ENCODE results near the gene ACP4. TPM values are rescaled to one million over a fixed set of nuclear protein-coding genes. Genes with fewer than 3 reads are reported as not detected.

ACP4 gene

GRCh38 chr19:50842130-50842529, 51.9 kb downstream of the ACP4 start:
- Histone ChIP-seq H3K27me3 (ENCODE audit: control insufficient read depth, insufficient read depth, low read length) (no peaks in the 10 kb centered on the region), H3K4me2 (ENCODE audit: low read length) (no peak overlapping the region), H3K4me3 (ENCODE audit: low read length) (no peak overlapping the region), H3K9ac (ENCODE audit: low read depth, low read length) (no peak overlapping the region), H3K4me1 (ENCODE audit: control insufficient read depth, insufficient read depth, low read length) (no peaks in the 10 kb centered on the region), H3K9me3 (replicated peaks; ENCODE audit: low read length) (no peaks in the 10 kb centered on the region), H3K36me3 (ENCODE audit: insufficient read depth, low read length) (no peaks in the 10 kb centered on the region)

- H3K36me3 ChIP-seq (ENCODE audit: insufficient read depth, low read length), result no peaks in the 10 kb centered on the region
- H3K9me3 ChIP-seq (replicated peaks; ENCODE audit: low read length), result no peaks in the 10 kb centered on the region
- H3K27me3 ChIP-seq (ENCODE audit: control insufficient read depth, insufficient read depth, low read length), result no peaks in the 10 kb centered on the region
- H3K9ac ChIP-seq (ENCODE audit: low read depth, low read length), result no peak overlapping the region
- no peaks in the 10 kb centered on the region for H3K4me1 ChIP-seq (ENCODE audit: control insufficient read depth, insufficient read depth, low read length)
- no peak overlapping the region for H3K4me2 ChIP-seq (ENCODE audit: low read length)
- no peak overlapping the region for H3K4me3 ChIP-seq (ENCODE audit: low read length)
These were observed 53.0 kb downstream of the ACP4 start for GRCh38 chr19:50843205-50843604.

- no peak overlapping the region for H3K9ac ChIP-seq (ENCODE audit: low read depth, low read length)
- H3K4me2 ChIP-seq (ENCODE audit: low read length), result no peak overlapping the region
- H3K27me3 ChIP-seq (ENCODE audit: control insufficient read depth, insufficient read depth, low read length), result no peaks in the 10 kb centered on the region
- H3K4me3 ChIP-seq (ENCODE audit: low read length), result no peak overlapping the region
- H3K36me3 ChIP-seq (ENCODE audit: insufficient read depth, low read length), result no peaks in the 10 kb centered on the region
- no peaks in the 10 kb centered on the region for H3K4me1 ChIP-seq (ENCODE audit: control insufficient read depth, insufficient read depth, low read length)
- H3K9me3 ChIP-seq (replicated peaks; ENCODE audit: low read length), result no peaks in the 10 kb centered on the region
These were observed 53.5 kb downstream of the ACP4 start for GRCh38 chr19:50843701-50844221.

GRCh38 chr19:50844296-50844935, 54.2 kb downstream of the ACP4 start:
- Histone ChIP-seq H3K27me3 (ENCODE audit: control insufficient read depth, insufficient read depth, low read length) (no peaks in the 10 kb centered on the region), H3K4me3 (ENCODE audit: low read length) (no peak overlapping the region), H3K36me3 (ENCODE audit: insufficient read depth, low read length) (no peaks in the 10 kb centered on the region), H3K4me1 (ENCODE audit: control insufficient read depth, insufficient read depth, low read length) (no peaks in the 10 kb centered on the region), H3K9ac (ENCODE audit: low read depth, low read length) (no peak overlapping the region), H3K4me2 (ENCODE audit: low read length) (no peak overlapping the region), H3K9me3 (replicated peaks; ENCODE audit: low read length) (no peaks in the 10 kb centered on the region)

Small RNA genes lying within 50 kb of the gene (small RNA-seq; reads per million reads assigned to genes)
- gene SNORD88A (76.1 reads per million, percentile 96 among the genes with 10 or more reads in this experiment), gene SNORD88B (not detected), gene SNORD88C (not detected)

Data from skeletal muscle satellite cell (primary cell).